OCI-LY1 (cell line): ENCODE measurements around the gene CFAP91.
A peak's percentile ranks its signal among the peaks of the same experiment; 100 is the strongest.

Experiments
- H2AFZ ChIP-seq: fragments of 200-600 bp; sonication (generic), shearing (Covaris generic); 2 replicates; pipeline ENCODE4 v1.6.0; 2014; ENCODE audit warnings: antibody characterized with exemption, mild to moderate bottlenecking, low read length
- H3F3A ChIP-seq: fragments of 200-600 bp; sonication (generic), shearing (Covaris generic); 2 replicates; pipeline ENCODE4 v1.6.0; 2014; ENCODE audit warnings: mild to moderate bottlenecking, antibody characterized with exemption, low read length, moderate library complexity; ENCODE audit not compliant: insufficient read depth
- H3K27ac ChIP-seq: fragments of 200-600 bp; sonication (generic); 2 replicates; pipeline ENCODE4 v1.5.1; 2014; ENCODE audit warnings: low read length, mixed run types, mild to moderate bottlenecking, low read depth; ENCODE audit not compliant: poor library complexity, severe bottlenecking
- H3K27me3 ChIP-seq: fragments of 200-600 bp; sonication (generic); 2 replicates; pipeline ENCODE4 v1.6.0; 2014; ENCODE audit warnings: antibody characterized with exemption, mild to moderate bottlenecking, low read length, moderate library complexity; ENCODE audit not compliant: insufficient read depth
- H3K36me3 ChIP-seq: fragments of 200-600 bp; sonication (generic); 2 replicates; pipeline ENCODE4 v1.6.1; 2014; ENCODE audit warnings: mild to moderate bottlenecking, antibody characterized with exemption, low read length, moderate library complexity, mixed read lengths; ENCODE audit not compliant: insufficient read depth
- H3K4me1 ChIP-seq: fragments of 200-600 bp; sonication (generic); 2 replicates; pipeline ENCODE4 v1.5.1; 2014; ENCODE audit warnings: mild to moderate bottlenecking, low read length, moderate library complexity; ENCODE audit not compliant: insufficient read depth, severe bottlenecking
- H3K4me2 ChIP-seq: fragments of 200-600 bp; sonication (generic), shearing (Covaris generic); 2 replicates; pipeline ENCODE4 v1.6.1; 2014; ENCODE audit warnings: low read length
- H3K4me3 ChIP-seq: fragments of 200-600 bp; sonication (generic); 2 replicates; pipeline ENCODE4 v1.5.1; 2014; ENCODE audit warnings: low read length, low read depth, mild to moderate bottlenecking, mixed read lengths; ENCODE audit not compliant: poor library complexity, severe bottlenecking
- H3K79me2 ChIP-seq: fragments of 200-600 bp; shearing (Covaris generic); 2 replicates; pipeline ENCODE4 v1.6.1; 2016; ENCODE audit warnings: mixed run types, low read length, mixed read lengths; ENCODE audit not compliant: insufficient read depth
- H3K9ac ChIP-seq: fragments of 200-600 bp; sonication (generic), shearing (Covaris generic); 2 replicates; pipeline ENCODE4 v1.6.1; 2014; ENCODE audit warnings: mild to moderate bottlenecking, low read length, mixed read lengths
- H3K9me2 ChIP-seq: fragments of 200-600 bp; sonication (generic), shearing (Covaris generic); 2 replicates; pipeline ENCODE4 v1.6.1; 2014; ENCODE audit warnings: low read depth, mild to moderate bottlenecking, low read length, mixed read lengths
- H3K9me3 ChIP-seq: fragments of 200-600 bp; shearing (Covaris generic); 2 replicates; pipeline ENCODE4 v1.6.1; 2014; ENCODE audit warnings: low read length, mixed read lengths
- H4K20me1 ChIP-seq: fragments of 200-600 bp; sonication (generic), shearing (Covaris generic); 2 replicates; pipeline ENCODE4 v1.6.0; 2016; ENCODE audit warnings: mild to moderate bottlenecking, low read length; ENCODE audit not compliant: insufficient read depth
- CTCF ChIP-seq: fragments of 200-600 bp; sonication (generic), shearing (Covaris generic); IDR thresholded peaks from 2 replicates; pipeline ENCODE4 v1.5.1; 2017; ENCODE audit warnings: mild to moderate bottlenecking, antibody characterized with exemption, low read length, moderate library complexity, mixed read lengths
- EZH2 ChIP-seq: fragments of 200-600 bp; sonication (generic), shearing (Covaris generic); IDR thresholded peaks from 2 replicates; pipeline ENCODE4 v1.8.0; 2017; ENCODE audit warnings: borderline replicate concordance, mixed run types, mild to moderate bottlenecking, antibody characterized with exemption, low read length, moderate library complexity, mixed read lengths

CFAP91 gene

GRCh38 chr3:119679874-119680273, 22.9 kb upstream of the CFAP91 start:
- Histone ChIP-seq H3K36me3 (peaks cover 4% of the 10 kb centered on the region; the same call in 1 of the 2 replicates), H3K27ac (no peak overlapping the region), H3K4me3 (no peak overlapping the region), H2AFZ (no peak overlapping the region; the same call in 1 of the 2 replicates), H3K9ac (no peak overlapping the region), H3F3A (no peaks in the 10 kb centered on the region), H3K9me2 (no peaks in the 10 kb centered on the region), H4K20me1 (no peaks in the 10 kb centered on the region), H3K79me2 (peaks cover 14% of the 10 kb centered on the region; the same call in 1 of the 2 replicates), H3K9me3 (no peaks in the 10 kb centered on the region), H3K4me2 (no peak overlapping the region), H3K27me3 (no peaks in the 10 kb centered on the region), H3K4me1 (peaks cover 18% of the 10 kb centered on the region)
- TF ChIP-seq CTCF (no peak), EZH2 (no peak)

DNA sequence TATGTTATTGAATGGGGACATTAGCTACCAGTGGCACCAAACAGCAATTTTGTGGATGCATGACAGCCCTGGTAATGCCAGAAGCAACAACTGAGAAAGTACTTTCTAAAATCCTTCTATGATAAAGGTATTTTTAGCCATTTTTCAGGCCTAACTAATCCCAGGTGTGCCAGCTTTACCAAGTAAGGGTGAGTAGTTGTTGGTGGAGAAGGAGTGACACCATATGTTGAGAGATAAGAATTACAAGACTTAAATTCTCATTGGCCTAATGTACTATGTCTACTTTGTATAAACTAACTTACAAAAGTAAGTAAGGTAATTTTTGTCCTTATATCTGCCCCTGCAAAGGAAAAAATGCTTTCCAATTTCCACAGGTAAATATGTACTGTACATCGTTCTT, 21.5 kb upstream of the CFAP91 start:
- Histone ChIP-seq H3K9me2 (no peaks in the 10 kb centered on the region), H3K36me3 (no peaks in the 10 kb centered on the region), H3K27ac (no peak overlapping the region), H3K4me1 (peaks cover 8% of the 10 kb centered on the region), H4K20me1 (no peaks in the 10 kb centered on the region), H3K79me2 (peaks cover 4% of the 10 kb centered on the region; the same call in 1 of the 2 replicates), H3F3A (no peaks in the 10 kb centered on the region), H3K4me3 (no peak overlapping the region), H3K9me3 (no peaks in the 10 kb centered on the region), H3K27me3 (no peaks in the 10 kb centered on the region), H3K4me2 (no peak overlapping the region), H3K9ac (no peak overlapping the region), H2AFZ (no peak overlapping the region)
- TF ChIP-seq CTCF, result peak; percentile 64
- no peak for TF ChIP-seq EZH2

DNA sequence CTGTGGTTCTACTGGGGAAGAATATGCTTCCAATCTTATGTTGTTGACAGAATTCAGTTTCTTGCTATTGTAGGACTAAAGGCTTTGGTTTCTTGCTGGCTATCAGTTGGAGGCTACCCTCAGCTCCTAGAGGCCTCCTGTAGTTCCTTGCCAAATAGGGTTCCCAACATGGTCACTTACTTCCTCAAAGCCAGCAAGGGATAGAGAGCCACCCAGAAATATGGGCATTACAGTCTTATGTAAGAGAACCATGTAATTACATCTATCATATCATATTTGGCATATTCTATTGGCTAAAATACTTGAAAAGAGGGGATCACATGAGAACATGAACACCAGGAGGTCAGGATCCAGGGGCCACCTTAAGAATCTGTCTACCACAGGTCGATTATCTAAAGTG, 19.4 kb upstream of the CFAP91 start:
- no peaks in the 10 kb centered on the region for H3K36me3 ChIP-seq
- no peaks in the 10 kb centered on the region for H3K4me1 ChIP-seq
- H3K9me2 ChIP-seq, result no peaks in the 10 kb centered on the region
- no peaks in the 10 kb centered on the region for H3K79me2 ChIP-seq
- no peak overlapping the region for H3K4me2 ChIP-seq
- H3K27me3 ChIP-seq, result no peaks in the 10 kb centered on the region
- no peak overlapping the region for H3K9ac ChIP-seq
- no peak overlapping the region for H3K4me3 ChIP-seq
- H2AFZ ChIP-seq, result no peak overlapping the region
- no peaks in the 10 kb centered on the region for H4K20me1 ChIP-seq
- no peak overlapping the region for H3K27ac ChIP-seq
- no peaks in the 10 kb centered on the region for H3K9me3 ChIP-seq
- no peak for TF ChIP-seq EZH2
- TF ChIP-seq CTCF, result no peak
- no peaks in the 10 kb centered on the region for H3F3A ChIP-seq
